K562 (cell line): Measurements from ENCODE around the gene GPSM3. TPM values are rescaled to one million over a fixed set of nuclear protein-coding genes. Genes with fewer than 3 reads are reported as not detected.
A peak's percentile ranks its signal among the peaks of the same experiment; 100 is the strongest.

Experiments
- ARID3A ChIP-seq: IDR thresholded peaks from 2 replicates; pipeline ENCODE4 v1.6.1; 2012; ENCODE audit warnings: low read depth, low read length, improper control_type of control experiment, borderline replicate concordance
- ATF4 ChIP-seq: fragments of 450-650 bp; formaldehyde crosslinking; IDR thresholded peaks from 2 replicates; pipeline ENCODE4 v1.4.0; 2022; ENCODE audit warnings: mild to moderate bottlenecking, moderate library complexity
- ATF7 ChIP-seq: fragments of 450-650 bp; IDR thresholded peaks from 2 replicates; pipeline ENCODE4 v1.7.1; 2014; ENCODE audit warnings: mild to moderate bottlenecking, moderate library complexity
- CBFA2T3 ChIP-seq: fragments of 450-650 bp; IDR thresholded peaks from 2 replicates; pipeline ENCODE4 v1.6.1; 2017
- CREB1 ChIP-seq, 2 experiments: sonication (generic) in 1 of 2; formaldehyde crosslinking in 1 of 2; IDR thresholded peaks; 2 replicates each; pipeline versions ENCODE4 v1.6.1 to v1.8.0; 2012 to 2022; ENCODE audit warnings: inconsistent platforms in 1 of 2, mild to moderate bottlenecking in 1 of 2, missing genetic modification reagents in 1 of 2, moderate library complexity in 1 of 2
- LEF1 ChIP-seq: fragments of 450-650 bp; IDR thresholded peaks from 2 replicates; pipeline ENCODE4 v1.6.1; 2016; ENCODE audit warnings: mild to moderate bottlenecking
- MAFG ChIP-seq: fragments of 450-650 bp; conservative IDR thresholded peaks from 2 replicates; pipeline ENCODE4 v1.6.1; 2016; ENCODE audit warnings: missing genetic modification characterization, missing compliant biosample characterization
- MCM2 ChIP-seq: fragments of 450-650 bp; IDR thresholded peaks from 2 replicates; pipeline ENCODE4 v1.6.1; 2017; ENCODE audit warnings: low read depth, mild to moderate bottlenecking
- PHF21A ChIP-seq: fragments of 450-650 bp; IDR thresholded peaks from 2 replicates; pipeline ENCODE4 v1.6.1; 2017; ENCODE audit warnings: low read depth, borderline replicate concordance
- POLR2AphosphoS5 ChIP-seq: IDR thresholded peaks from 2 replicates; pipeline ENCODE4 v1.6.1; 2011; ENCODE audit warnings: mild to moderate bottlenecking, low read depth, low read length, moderate library complexity; ENCODE audit not compliant: control insufficient read depth, insufficient read depth
- RBM39 ChIP-seq: fragments of 200-400 bp; formaldehyde crosslinking; optimal IDR thresholded peaks from 2 replicates; pipeline ENCODE3; 2018; ENCODE audit warnings: low read depth, low read length
- TCFL5 ChIP-seq: fragments of 250-450 bp; sonication (Bioruptor Pico); conservative IDR thresholded peaks from 2 replicates; pipeline ENCODE4 v1.6.1; 2021; ENCODE audit warnings: mild to moderate bottlenecking, moderate library complexity, matching md5 sums
- ZBTB5 ChIP-seq: fragments of 450-650 bp; IDR thresholded peaks from 2 replicates; pipeline ENCODE4 v1.6.1; 2017; ENCODE audit warnings: antibody characterized with exemption
- ZBTB7A ChIP-seq: IDR thresholded peaks from 2 replicates; pipeline ENCODE4 v1.6.1; 2011; ENCODE audit warnings: low read depth, mild to moderate bottlenecking, low read length, moderate library complexity, borderline replicate concordance; ENCODE audit not compliant: control insufficient read depth
- ZHX1 ChIP-seq: fragments of 150-350 bp; conservative IDR thresholded peaks from 2 replicates; pipeline ENCODE4 v1.6.1; 2014; ENCODE audit warnings: low read length
- ZKSCAN8 ChIP-seq: fragments of 200-800 bp; sonication (Bioruptor generic); IDR thresholded peaks from 2 replicates; pipeline ENCODE4 v1.6.1; 2016; ENCODE audit warnings: missing genetic modification characterization, missing compliant biosample characterization
- ZNF512 ChIP-seq: IDR thresholded peaks from 2 replicates; pipeline ENCODE4 v1.6.1; 2016; ENCODE audit warnings: missing genetic modification characterization, missing compliant biosample characterization
- ZNF644 ChIP-seq: fragments of 200-800 bp; sonication (Bioruptor generic); IDR thresholded peaks from 2 replicates; pipeline ENCODE4 v1.6.1; 2016; ENCODE audit warnings: low read depth, missing genetic modification characterization, missing compliant biosample characterization
- polyA plus RNA-seq, 8 experiments: library from polyadenylated mRNA; depleted of rRNA in 4 of 8; stranded (reverse) in 5 of 8; unstranded in 3 of 8; fragments of >200 nt; fragmentation: Nextera tagmentation in 2 of 8; fragmentation: Illumina TruSeq in 1 of 8; extraction: Ambion mirVana in 2 of 8; extraction: Trizol in 1 of 8; gene quantifications; 2 replicates each; pipeline versions ENCODE4 v1.2.1 to v1.2.3, GENCODE V29; 2011 to 2014; ENCODE audit warnings: inconsistent platforms in 1 of 8, missing spikeins in 1 of 8
- total RNA-seq, 7 experiments: library from RNA; depleted of rRNA in 6 of 7; stranded (reverse); fragments of >200 nt in 6 of 7; fragmentation: Illumina TruSeq in 2 of 7; extraction: Trizol in 2 of 7; gene quantifications; 2 replicates each; pipeline versions ENCODE4 v1.2.1 to v1.2.3, GENCODE V29; 2011 to 2021; ENCODE audit warnings: low replicate concordance in 1 of 7

The GPSM3 gene
- total and polyA plus RNA-seq, 9 of the 15 experiments (the other 6 are each of a cell fraction or from before 2014, with no cell fraction given), result 5.3 to 42.6 (median 24.4) TPM

- no peak; the same call in 1 of the 2 replicates for TF ChIP-seq ARID3A
- peak; percentile 93 for TF ChIP-seq ZBTB7A
- TF ChIP-seq ZNF644 (tag), result 0 out of 2 replicates have a peak, but pooled peaks have one; percentile 67
- TF ChIP-seq ZBTB5, result no peak
- 0 out of 2 replicates have a peak, but pooled peaks have one; percentile 24 for TF ChIP-seq POLR2AphosphoS5
- peak; percentile 40; the same call in 1 of the 2 replicates for TF ChIP-seq PHF21A
- TF ChIP-seq ZNF512, result peak; percentile 34; the same call in 1 of the 2 replicates
- TF ChIP-seq MCM2, result no peak
- no peak for TF ChIP-seq ZHX1
- TF ChIP-seq TCFL5 (CRISPR knock-in tag), result no peak
- TF ChIP-seq ZKSCAN8 (CRISPR knock-in tag), result no peak
- TF ChIP-seq ATF7, result no peak
- peak; percentile 20; the same call in 1 of the 2 replicates for TF ChIP-seq MAFG (tag)
- peak; percentile 24; the same call in 1 of the 2 replicates for TF ChIP-seq LEF1
- TF ChIP-seq CBFA2T3, result peak; percentile 20; the same call in 1 of the 2 replicates
- 0 out of 2 replicates have a peak, but pooled peaks have one; percentile 24 for TF ChIP-seq ATF4 (CRISPR knock-in tag)
- TF ChIP-seq CREB1 (IDR thresholded peaks at IDR 0.05), result 0 out of 2 replicates have a peak, but pooled peaks have one; percentile 25
- TF ChIP-seq CREB1 (CRISPR knock-in tag; IDR thresholded peaks at IDR 0.05), result no peak
- no peak for TF ChIP-seq RBM39
Observed at GRCh38 chr6:32152769-32153563, 39.5 kb downstream of the GPSM3 start (continued).
